NCI-H2227 treated with DMSO at 0.1 percent for 48 hours (cell line): ENCODE data around the gene RBM44.
"Not testable (repeated sequence)": the region's sequence is repeated elsewhere in the genome, so short reads cannot be mapped to it uniquely, and the experiment has no call there.

Experiments used
- DNase-seq: peaks from one replicate; lab custom pipeline; 2025; lab: John Stamatoyannopoulos, UW

RBM44 gene

GRCh38 chr2:237774811-237775553 lies 23.6 kb upstream of the RBM44 start:
- DNase-seq: no peak

GRCh38 chr2:237779521-237779920 lies 19.1 kb upstream of the RBM44 start:
- no peak for DNase-seq

GRCh38 chr2:237782181-237782580 lies 16.4 kb upstream of the RBM44 start:
- DNase-seq: no peak

- DNase-seq: not testable (repeated sequence)
Observed at GRCh38 chr2:237783678-237784077, 14.9 kb upstream of the RBM44 start.

- DNase-seq: no peak
Observed at GRCh38 chr2:237786936-237787335, 11.6 kb upstream of the RBM44 start.

- no peak for DNase-seq
Observed at GRCh38 chr2:237790353-237790752, 8.2 kb upstream of the RBM44 start.

GRCh38 chr2:237791977-237792727 lies 6.4 kb upstream of the RBM44 start:
- DNase-seq: no peak

- DNase-seq: no peak
Observed at GRCh38 chr2:237797253-237797652, 1.3 kb upstream of the RBM44 start.

GRCh38 chr2:237799060-237799428 lies 465 bp downstream of the RBM44 start:
- DNase-seq: no peak

- no peak for DNase-seq
Observed at GRCh38 chr2:237801466-237801865, 2.9 kb downstream of the RBM44 start.

- DNase-seq: no peak
Observed at GRCh38 chr2:237806334-237806733, 7.8 kb downstream of the RBM44 start.

GRCh38 chr2:237815637-237816036 lies 17.1 kb downstream of the RBM44 start:
- DNase-seq: no peak

GRCh38 chr2:237816531-237816930 lies 18.0 kb downstream of the RBM44 start:
- no peak for DNase-seq

GRCh38 chr2:237818066-237818473 lies 19.5 kb downstream of the RBM44 start:
- no peak for DNase-seq

- no peak for DNase-seq
Observed at GRCh38 chr2:237819231-237819630, 20.7 kb downstream of the RBM44 start.

- no peak for DNase-seq
Observed at GRCh38 chr2:237820421-237820820, 21.8 kb downstream of the RBM44 start.

GRCh38 chr2:237823544-237823943 lies 25.0 kb downstream of the RBM44 start:
- no peak for DNase-seq

GRCh38 chr2:237824085-237824484 lies 25.5 kb downstream of the RBM44 start:
- DNase-seq: no peak

GRCh38 chr2:237827421-237827987 lies 28.9 kb downstream of the RBM44 start:
- no peak for DNase-seq

GRCh38 chr2:237830522-237830921 lies 31.9 kb downstream of the RBM44 start:
- DNase-seq: no peak

- no peak for DNase-seq
Observed at GRCh38 chr2:237833546-237833945, 35.0 kb downstream of the RBM44 start.

GRCh38 chr2:237835372-237835771 lies 36.8 kb downstream of the RBM44 start:
- no peak for DNase-seq

GRCh38 chr2:237841051-237841450 lies 42.5 kb downstream of the RBM44 start:
- DNase-seq: no peak
